ENCODE data around the gene KPNA6. TPM values are rescaled to one million over a fixed set of nuclear protein-coding genes. Genes with fewer than 3 reads are reported as not detected.

The KPNA6 gene
- total RNA-seq, 1 donor from 2014 or later = 67.0 TPM

DNA sequence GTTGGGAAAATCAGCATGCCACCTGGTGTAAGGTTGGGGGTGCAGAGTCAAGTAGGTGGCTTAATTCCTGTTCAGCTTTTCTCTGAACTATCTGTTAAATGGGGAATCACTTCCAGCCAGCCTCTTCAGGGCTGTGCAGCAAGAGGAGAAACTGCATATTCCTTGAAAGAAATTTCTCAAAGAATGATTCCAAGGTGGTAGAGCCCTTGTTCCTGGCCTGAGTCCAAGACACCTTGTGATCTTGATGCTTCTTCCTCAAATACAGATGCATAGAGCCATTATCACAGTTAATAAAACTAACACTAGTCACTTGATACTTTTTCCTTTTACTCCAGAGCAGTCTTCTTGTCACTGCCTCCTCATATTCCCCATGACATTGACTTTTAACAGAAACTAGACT, 76.8 kb downstream of the KPNA6 start:
- intact Hi-C loops (cut with micrococcal nuclease) = no loop called here

DNA sequence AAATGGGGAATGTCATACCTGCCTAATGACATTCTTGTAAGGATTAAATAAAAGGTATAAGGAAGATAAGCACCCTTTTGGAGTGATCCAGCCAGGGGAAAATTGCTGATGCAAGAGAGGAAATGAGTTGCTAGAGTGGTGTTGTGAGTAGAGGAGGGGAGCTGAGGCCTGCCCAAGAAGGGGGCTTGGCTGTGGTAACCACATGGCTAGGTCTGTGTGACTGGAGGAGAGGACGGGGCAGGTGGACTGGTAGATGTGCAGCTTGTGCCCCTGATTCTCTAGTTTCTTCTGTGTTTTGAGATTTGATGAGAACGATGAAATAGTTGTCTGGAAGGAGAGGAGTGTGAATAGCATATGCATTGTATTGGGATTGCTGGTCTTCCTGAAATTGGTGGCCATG, 78.2 kb downstream of the KPNA6 start:
- intact Hi-C loops (cut with micrococcal nuclease) = no loop called here

DNA sequence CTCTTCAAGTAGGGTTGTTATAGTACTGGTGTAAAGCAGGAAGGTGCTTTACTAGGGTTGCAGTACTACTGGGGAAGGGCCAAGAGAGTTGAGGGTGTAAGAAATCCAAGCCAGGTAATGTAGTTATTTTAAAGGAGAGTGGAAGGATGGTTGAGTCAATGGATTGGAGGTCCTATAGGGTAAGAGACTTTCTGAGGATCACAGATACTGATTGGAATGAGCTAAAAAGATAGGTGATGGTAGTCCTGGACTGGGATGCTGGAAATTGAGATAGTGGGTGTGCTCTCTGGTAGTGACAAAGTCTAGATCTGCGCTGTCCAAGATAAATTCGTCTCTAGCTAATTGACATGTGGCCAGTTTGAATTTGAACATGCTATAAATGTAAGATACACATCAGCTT, 78.6 kb downstream of the KPNA6 start:
- intact Hi-C loops (cut with micrococcal nuclease) = no loop called here

DNA sequence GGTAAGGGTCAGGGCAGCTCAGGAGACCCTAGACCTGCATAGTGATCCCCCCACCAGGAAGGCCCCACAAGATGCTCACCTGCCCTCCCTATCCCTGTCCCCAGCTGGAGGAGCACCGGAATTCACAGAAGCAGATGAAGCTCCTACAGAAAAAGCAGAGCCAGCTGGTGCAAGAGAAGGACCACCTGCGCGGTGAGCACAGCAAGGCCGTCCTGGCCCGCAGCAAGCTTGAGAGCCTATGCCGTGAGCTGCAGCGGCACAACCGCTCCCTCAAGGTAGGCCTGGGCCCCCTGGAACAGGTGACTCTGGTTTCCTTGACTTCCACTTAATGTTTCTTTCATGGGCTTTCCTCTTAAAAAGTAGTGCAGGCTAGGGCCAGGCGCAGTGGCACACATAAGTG, 80.0 kb downstream of the KPNA6 start:
- intact Hi-C loops (cut with micrococcal nuclease) = no loop called here

DNA sequence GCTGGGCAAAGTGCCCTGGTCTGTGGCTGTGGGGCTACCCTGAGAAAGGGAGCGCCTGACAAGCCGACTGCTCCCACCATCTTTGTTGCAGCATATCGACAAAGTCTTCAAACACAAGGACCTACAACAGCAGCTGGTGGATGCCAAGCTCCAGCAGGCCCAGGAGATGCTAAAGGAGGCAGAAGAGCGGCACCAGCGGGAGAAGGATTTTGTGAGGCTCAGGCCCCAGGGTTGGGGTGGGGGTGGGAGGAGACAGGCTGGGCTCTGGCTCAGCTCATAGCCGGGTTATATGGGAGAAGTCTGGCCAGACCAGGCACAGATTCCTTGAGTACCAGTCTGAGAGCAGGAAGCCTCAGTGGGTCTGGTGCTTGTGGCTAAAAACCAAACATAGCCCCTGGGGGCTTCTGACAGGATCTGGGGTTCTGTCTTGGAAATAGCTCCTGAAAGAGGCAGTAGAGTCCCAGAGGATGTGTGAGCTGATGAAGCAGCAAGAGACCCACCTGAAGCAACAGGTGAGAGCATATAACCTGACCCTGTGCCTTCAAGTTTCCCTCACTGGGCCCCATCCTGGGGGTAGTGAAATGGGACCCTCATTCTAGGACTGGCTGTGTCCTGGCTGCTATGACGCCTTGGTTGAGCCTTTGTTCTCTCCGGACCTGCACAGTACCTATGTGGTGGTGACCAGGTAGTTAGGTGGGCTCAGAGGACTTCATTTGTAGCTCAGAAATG, 84.5 kb downstream of the KPNA6 start:
- intact Hi-C loops (cut with micrococcal nuclease) = no loop called here

DNA sequence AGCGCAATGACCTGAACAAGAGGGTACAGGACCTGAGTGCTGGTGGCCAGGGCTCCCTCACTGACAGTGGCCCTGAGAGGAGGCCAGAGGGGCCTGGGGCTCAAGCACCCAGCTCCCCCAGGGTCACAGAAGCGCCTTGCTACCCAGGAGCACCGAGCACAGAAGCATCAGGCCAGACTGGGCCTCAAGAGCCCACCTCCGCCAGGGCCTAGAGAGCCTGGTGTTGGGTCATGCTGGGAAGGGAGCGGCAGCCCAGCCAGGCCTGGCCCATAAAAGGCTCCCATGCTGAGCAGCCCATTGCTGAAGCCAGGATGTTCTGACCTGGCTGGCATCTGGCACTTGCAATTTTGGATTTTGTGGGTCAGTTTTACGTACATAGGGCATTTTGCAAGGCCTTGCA, 87.1 kb downstream of the KPNA6 start:
- intact Hi-C loops (cut with micrococcal nuclease) = no loop called here

DNA sequence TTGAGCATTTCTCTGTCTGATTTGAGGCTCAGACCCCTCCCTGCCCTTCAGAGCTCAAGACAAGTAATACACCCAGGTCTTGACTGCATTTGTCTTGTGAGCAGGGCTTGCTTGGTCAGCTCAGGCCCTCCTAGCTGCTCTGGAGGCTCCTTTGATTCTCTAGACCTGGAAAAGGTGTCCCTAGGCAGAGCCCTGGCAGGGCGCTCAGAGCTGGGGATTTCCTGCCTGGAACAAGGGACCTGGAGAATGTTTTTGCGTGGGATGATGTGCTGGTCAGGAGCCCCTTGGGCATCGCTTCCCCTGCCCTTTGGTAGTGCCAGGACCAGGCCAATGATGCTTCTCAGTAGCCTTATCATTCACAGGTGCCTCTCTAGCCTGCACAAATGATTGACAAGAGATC, 87.7 kb downstream of the KPNA6 start:
- intact Hi-C loops (cut with micrococcal nuclease) = no loop called here

DNA sequence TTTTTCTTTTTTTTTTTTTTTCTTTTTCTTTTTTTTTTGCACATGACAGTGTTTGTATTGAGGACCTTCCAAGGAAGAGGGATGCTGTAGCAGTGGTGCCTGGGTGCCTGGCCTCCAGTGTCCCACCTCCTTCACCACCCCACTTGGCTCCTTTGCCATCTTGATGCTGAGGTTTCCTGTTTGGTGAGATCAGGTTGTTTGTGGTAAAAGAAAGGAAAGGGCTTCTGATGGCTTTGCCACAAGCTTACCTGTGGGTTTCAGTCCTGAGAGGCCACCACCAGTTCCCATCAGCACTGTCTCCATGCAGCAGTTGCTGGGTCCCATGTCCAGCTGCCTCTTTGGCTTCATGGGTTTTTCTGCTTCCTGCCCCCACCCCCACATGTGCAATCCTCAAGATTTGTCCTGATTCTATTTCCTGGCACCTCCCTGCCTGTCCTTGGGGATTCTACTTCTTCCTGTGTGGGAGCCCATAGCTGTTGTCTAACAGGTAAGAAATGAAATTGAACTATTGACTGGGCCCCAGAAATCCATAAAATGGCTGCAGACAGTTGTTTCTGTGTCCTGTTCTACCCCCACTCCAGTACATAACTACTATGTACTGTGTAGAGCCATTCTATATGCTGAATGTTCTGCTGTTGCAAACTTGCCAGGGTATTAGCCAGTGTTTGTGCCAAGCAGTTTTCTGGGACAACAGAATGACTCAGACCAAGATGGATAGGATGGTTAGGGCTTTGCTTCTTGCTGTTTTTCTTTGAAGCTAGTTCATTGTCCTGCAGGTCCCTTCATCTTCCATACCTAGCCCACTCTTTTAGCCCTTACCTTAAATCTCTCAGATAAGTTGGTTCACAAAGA, 88.3 kb downstream of the KPNA6 start:
- intact Hi-C loops (cut with micrococcal nuclease) = no loop called here

DNA sequence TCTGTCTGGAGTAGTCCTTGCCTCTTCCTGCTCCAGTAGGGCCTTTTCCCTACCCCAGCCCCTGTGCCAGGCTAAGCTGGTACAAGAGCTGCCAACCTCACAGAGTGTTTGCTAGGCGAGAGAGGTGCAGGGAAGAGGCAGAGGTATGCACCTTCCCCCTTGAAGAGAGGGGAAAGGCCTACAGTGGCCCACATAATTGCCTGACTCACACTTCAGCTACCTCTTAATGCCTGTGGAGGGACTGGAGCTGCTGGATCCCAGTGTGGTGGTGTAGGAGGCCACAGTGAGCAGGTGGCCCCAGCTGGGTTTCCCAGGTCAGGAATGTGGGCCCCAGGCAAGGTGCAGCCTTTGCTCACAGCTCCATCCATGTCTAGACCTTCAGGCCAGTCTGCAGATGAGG, 89.2 kb downstream of the KPNA6 start:
- intact Hi-C loops (cut with micrococcal nuclease) = no loop called here

DNA sequence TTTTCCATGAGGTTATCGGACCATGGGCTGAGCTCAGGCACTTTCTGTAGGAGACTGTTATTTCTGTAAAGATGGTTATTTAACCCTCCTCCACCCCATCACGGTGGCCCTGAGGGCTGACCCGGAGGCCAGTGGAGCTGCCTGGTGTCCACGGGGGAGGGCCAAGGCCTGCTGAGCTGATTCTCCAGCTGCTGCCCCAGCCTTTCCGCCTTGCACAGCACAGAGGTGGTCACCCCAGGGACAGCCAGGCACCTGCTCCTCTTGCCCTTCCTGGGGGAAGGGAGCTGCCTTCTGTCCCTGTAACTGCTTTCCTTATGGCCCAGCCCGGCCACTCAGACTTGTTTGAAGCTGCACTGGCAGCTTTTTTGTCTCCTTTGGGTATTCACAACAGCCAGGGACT, 90.0 kb downstream of the KPNA6 start:
- intact Hi-C loops (cut with micrococcal nuclease) = no loop called here

DNA sequence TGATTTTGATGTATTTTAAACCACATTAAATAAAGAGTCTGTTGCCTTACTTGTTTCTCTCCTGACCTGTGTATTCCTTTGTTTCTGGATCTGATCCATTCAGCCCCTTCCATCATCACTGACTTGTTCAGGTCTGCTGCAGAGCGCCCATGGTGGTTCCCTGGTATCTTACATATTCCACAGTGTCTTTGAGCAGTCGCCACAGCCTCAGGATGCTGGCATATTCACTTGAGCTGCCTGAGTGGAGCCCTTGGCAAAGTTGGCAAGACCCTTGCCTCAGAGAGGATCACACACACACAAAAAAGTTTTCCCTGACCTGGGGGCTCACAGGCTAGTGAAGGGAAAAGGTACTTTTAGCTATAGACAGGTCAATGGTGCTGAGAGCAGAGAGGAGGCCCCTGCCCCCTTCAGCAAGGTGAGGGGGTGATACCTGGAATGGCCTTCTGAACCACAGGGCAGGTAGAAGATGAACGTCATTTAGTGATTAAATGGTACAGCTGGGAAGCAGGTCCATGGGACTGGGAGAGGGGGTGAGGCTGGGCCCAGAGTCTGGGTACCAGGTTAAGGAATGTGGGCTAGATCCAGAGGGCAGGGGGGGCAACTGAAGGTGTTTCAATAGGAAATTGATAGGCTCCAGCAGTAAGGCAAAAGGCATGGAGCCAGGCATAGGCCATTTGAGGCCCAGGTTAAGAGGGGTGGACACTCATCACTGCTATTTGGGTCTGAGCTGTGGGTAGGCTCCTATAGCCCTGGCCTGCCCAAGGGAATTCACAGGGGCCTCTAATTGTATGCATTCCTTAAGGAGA, 90.6 kb downstream of the KPNA6 start:
- intact Hi-C loops (cut with micrococcal nuclease) = no loop called here

DNA sequence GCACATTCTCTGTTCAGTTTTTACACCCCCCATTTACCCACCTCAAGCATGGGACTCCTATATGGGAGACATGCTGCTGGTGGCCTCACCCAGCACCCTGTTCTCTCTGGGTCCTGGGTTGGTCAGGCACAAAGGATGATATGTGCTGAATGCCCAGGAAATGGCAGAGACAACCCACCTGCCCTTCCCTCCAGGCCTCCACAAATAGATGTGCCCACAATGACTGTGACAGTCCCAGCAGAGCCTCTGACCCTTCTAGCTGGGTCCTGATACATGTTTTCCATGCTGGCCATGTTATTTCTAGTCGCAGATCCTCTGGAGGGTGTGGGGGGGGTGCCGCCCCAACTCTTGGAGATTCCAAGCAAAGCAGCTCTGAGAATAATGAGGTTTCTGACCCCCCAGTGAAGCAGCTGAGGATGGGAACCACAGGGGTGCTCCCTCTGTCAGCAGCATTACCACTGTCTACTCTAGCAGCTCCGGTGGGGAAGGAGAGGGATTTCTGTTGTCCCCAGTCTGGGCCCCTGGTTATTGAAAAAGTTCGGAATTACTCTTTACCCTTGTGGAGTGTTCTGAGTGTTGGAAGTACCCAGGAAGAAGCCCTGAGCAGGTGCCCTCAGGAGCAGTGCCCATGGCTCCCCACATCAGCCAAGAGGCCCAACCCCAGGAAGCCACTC, 91.3 kb downstream of the KPNA6 start:
- intact Hi-C loops (cut with micrococcal nuclease) = no loop called here

DNA sequence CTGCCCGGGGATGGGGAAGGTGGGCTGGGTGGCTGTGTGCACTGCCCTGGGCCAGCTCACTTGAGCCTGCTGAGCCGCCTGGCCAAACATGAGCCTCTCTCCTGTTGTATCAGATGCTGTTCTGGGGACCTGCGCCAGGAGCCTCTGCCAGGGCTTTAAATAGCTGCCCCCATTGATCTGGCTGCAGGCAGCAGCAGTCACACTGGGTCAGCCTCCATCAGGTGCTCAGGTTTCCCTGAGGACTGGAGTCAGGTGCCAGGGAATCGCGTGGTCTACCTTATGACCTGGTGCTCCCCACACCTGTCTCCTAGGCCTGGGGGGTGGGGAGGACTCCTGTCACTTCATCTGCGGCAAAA, 91.8 kb downstream of the KPNA6 start:
- intact Hi-C loops (cut with micrococcal nuclease) = loop anchor here (1.0 to 5.0 kb wide), 7 partner anchors 19 to 213 kb away; partner anchors contain the start of genes BSDC1, EIF3I, KPNA6 and LCK

DNA sequence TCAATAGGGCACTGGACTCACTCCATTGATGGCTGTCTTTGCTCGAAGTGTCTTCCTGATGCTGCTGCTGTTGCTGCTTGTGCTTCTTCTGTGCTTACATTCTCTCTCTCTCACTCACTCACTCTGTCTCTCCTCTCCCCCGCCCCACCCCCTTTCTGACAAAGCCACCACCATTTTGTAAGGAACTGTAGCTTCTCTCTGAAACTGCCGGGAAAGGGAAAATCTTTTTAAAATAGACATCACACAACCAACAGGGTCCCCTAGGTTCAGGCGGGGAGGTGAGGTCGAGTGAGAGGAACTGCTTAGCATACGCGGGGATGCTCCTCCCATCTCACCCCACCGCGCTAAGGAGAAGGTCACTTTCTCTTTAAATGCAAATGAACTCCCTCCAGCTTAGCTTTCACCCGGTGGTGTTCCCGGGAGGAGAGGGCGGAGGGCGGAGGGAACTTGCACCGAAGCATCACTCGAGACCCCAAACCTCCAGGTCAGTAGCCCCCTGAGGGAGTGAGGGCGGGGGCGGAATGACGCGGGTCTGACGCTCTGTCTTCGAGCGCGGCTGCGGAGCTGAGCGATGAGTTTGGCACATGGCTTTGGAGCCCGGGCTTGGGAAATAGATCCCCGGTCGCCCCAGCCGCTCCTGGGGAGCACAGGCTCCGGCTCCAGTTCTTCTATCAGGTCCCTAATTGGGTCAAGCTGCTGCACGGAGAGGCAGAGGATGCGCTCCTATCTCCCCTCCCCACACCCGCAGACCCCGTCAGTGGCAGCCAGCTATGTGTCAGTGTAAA, 92.6 kb downstream of the KPNA6 start, which contains the start of gene CCDC28B:
TSS of gene CCDC28B (plus strand) at position 370 of the 785 bp plus-strand sequence. CDS start 1,341 bp downstream, outside the sequence.
- intact Hi-C loops (cut with micrococcal nuclease) = loop anchor here (1.0 to 5.0 kb wide), 8 partner anchors 20 to 212 kb away; partner anchors contain the start of genes BSDC1, EIF3I, KPNA6 and LCK

DNA sequence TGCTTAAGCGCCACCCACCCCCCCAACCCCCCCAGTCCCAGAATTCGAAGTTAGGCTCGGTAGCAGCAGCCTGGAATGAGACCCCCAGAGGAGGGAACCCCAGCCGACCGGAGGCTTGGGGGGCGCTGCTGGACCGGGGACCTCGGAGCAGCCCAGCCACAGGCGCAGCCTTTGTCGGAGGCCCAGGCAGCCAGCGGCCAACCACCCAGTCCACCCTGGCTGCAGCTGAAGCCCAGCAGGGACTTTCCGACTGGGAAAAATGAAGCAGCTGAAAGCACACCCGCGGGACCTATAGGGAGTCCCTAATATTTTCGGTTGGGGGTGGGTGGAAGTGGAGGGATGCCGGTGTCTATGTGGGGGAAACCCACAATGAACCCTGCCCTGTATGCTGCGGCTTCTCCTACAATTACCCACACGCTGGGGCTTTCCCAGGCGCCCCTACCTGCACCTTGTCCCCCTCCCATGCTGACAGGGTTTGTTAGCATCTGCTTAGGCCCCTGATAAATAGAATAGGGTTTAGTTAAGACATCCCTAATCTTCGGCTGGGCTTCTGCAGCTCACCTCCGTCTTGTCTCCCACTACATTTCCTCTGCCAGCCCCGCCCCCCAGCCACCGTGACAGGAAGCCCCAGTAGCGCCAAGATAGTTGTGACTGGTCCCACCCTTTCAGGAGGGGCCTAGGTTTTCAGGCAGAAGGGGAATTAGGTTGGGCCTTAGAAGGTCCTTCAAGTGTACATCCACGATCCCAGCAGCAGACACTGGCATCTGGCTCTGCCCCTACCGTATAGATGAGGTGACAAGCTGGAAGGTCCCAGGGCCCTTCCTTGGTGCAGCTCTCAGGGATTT, 93.4 kb downstream of the KPNA6 start:
- intact Hi-C loops (cut with micrococcal nuclease) = loop anchor here (1.0 to 5.0 kb wide), 7 partner anchors 20 to 211 kb away; partner anchors contain the start of genes BSDC1, EIF3I, LCK and TMEM234

DNA sequence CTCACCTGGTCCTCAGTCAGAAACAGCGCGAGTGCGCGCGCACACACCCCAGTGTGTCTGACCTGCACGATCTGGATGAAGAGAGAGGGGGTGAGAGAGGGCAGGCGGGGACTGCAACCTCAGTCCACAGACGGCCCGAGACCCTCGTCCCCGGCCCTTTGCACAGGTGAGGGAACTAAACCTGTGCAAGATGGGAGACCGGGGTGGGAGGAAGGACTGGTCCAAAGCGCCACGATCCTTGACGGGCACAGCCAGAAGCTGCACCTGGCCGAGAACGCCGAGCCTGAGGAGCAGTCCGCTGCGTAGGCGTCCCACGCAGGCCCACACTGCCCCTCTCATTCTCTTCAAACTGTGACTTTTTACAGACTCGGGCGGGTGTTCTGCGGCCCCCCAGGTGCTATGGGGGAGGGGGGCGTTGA, 97.1 kb downstream of the KPNA6 start:
- intact Hi-C loops (cut with micrococcal nuclease) = loop anchor here (5.0 kb wide), 2 partner anchors 187 to 207 kb away; partner anchors contain the start of gene BSDC1

DNA sequence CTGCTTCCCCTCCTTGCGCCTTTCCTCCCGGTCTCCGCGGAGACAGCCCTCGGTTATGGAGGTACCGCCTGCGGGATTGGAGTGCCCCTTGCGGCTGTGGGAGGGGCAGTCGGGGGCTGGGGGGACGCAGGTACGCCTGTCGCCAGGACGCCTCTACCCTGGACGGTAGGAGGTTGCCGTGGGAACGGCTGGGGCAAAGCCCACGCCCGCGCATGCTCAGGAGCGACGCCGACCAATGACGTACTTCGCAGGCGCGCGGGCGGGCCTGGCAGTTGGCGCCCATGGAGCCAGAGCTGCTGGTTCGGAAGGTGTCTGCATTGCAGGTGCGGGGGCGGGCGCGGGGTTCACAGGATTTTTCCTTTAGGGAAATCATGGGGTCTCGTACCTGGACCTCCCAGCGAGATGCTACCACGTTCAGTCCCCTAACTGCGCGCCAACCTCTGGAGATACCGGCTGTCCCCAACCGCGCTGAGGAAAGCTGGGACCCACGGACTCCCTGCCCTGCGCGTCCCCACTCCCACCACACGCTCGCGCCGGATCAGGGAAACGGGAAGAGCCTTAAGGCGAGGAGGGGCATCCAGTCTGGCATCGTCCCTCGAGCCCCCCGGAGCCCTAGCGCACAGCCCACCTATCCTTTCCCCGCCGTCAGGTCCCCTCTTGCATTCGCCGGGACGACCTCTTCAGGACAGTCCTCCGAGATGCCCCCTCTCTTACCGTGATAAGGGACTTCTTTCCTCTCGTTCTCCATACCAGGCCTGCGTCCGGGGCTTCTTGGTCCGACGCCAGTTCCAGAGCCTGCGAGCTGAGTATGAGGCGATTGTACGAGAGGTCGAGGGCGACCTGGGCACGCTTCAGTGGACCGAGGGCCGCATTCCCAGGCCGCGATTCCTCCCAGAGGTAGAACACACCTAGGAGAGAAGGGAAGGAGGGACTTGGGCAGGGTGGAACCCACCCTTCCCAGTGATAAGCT, 97.8 kb downstream of the KPNA6 start, which contains the start of gene IQCC:
TSS of gene IQCC (plus strand) at position 271 of the 970 bp plus-strand sequence. CDS start at position 282, 11 bp downstream.
- intact Hi-C loops (cut with micrococcal nuclease) = no loop called here

DNA sequence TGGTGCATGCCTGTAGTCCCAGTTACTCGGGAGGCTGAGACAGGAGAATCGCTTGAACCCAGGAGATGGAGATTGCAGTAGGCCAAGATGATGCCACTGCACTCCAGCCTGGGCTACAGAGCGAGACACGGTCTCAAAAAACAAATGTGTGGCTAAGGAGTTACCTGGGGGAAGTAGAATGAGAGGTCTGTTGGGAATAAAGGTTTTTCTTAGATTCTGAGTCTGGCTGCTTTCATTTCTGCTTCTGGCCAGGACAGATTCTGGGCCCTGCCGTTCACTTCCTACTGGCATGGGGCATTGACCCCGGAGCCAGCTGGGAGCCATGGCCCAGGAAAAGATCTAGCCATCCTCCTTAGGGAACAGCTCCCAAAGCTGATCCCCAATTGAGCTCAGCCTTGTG, 100.6 kb downstream of the KPNA6 start:
- intact Hi-C loops (cut with micrococcal nuclease) = no loop called here
